22Rv1 (cell line): ENCODE measurements around the gene ZFHX3.

Experiments
- H3K27ac ChIP-seq: fragments of 450-650 bp; 2 replicates; pipeline ENCODE4 v1.5.1; 2017
- CTCF ChIP-seq: fragments of 450-650 bp; IDR thresholded peaks from 2 replicates; pipeline ENCODE4 v1.5.1; 2017; ENCODE audit warnings: mild to moderate bottlenecking
- ZFX ChIP-seq: fragments of 450-650 bp; IDR thresholded peaks from 2 replicates; pipeline ENCODE4 v1.6.1; 2017; ENCODE audit warnings: antibody characterized with exemption, borderline replicate concordance

Gene ZFHX3

GRCh38 chr16:72749091-72749490 is 298.8 kb downstream of the ZFHX3 start:
- TF ChIP-seq ZFX (no peak), CTCF (no peak)
- H3K27ac ChIP-seq: no peak overlapping the region

DNA sequence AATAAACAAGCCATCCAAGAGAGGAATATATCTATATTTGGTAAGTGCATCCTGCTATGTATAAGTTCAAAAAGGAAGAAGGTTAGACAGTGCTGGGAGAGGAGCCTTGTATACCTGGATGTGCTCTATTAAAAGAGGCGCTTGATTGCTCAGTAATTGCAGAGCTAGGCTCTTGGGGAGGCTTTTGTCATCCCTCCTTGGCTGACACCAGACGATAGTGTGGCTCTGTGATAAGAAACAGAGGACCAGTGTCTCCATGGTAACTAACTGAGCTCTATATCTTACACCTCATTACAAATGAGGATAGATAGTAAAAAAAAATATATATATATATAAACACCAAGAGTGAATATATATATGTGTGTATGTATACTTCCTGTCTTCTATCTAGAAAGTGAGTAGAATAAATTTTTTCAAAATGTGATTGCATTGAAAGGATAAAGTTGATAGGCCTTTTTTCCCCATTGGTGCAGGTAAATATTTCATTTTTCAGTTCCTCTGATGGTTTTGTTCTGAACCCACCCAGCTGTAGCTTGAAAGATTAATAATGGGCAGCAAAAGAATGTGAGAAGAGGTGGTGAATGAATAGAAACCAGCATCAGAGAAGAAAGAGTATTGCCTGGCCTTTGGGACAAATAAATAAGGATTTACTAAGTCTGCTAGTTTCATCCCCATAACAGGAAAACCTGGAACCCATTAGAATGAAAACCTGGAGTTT is 303.7 kb downstream of the ZFHX3 start:
- no peak for TF ChIP-seq CTCF
- TF ChIP-seq ZFX: no peak
- H3K27ac ChIP-seq: no peak overlapping the region

DNA sequence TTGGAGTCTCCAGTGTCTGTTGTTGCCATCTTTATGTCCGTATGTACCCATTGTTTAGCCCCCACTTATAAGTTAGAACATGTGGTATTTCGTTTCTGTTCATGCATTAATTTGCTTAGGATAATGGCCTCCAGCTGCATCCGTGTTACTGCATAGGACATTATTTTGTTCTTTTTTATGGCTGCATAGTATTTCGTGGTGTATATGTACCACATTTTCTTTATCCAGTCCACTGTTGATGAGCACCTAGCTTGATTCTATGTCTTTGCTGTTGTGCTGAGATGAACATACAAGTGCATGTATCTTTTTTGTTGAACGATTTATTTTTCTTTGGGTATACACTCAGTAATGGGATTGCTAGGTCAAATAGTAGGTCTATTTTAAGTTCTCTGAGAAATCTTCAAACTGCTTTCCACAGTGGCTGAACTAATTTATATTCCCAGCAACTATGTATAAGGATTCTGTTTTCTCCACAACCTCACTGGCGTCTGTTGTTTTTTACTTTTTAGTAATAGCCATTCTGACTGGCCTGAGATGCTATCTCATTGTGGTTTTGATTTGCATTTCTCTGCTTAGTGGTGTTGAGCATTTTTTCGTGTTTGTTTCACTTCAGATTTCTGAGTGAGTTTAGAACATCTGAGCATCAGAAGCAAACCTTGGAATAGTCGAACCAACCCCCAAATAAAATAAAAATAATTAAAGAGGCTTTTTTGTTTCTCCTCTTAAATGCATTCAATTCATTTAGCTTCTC is 304.7 kb downstream of the ZFHX3 start:
- TF ChIP-seq CTCF (no peak), ZFX (no peak)
- no peak overlapping the region for H3K27ac ChIP-seq

- H3K27ac ChIP-seq: no peak overlapping the region
- TF ChIP-seq ZFX (no peak), CTCF (no peak)
Measured at GRCh38 chr16:72740347-72740746, 307.6 kb downstream of the ZFHX3 start.

DNA sequence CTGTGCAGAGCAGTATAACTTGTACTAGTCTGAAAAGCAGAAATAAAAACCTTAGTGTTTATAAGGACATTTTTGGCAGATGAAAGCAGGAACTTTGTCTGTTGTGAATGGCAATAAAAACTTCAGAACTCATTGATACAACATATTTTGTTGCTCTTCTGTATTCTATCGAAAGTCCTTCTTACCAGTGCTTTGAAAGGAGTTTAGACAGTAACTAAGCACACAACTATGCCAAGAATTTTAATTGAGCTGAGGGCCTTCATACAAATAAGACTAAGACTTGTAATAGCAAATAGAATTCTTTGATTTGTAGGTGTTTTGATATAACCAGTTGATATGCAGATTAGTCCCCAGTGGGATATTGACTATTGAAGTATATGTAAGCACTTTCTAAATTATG is 308.4 kb downstream of the ZFHX3 start:
- TF ChIP-seq CTCF (no peak), ZFX (no peak)

DNA sequence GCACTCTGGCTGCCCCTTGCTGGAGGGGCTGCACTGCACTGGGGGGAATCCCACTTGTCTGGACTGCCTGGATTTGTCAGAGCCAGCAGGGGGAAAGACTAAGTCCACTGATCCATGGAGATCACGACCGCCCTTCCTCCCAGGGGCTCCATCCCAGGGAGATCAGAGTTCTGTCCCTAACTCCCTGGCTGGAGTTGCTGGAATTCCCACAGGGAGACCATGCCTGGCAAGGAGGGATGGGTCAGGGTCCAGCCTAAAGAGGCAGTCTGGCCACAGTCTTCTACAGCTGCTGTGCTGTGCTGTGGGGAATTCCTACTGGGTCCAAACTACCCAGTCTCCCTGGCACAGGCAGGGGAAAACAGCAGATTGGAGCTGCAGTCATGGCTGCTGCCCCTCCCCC is 311.9 kb downstream of the ZFHX3 start:
- no peak for TF ChIP-seq CTCF
- no peak overlapping the region for H3K27ac ChIP-seq

More for the DNA sequence above, 308.4 kb downstream of the ZFHX3 start:
- H3K27ac ChIP-seq: no peak overlapping the region
